Progenitor cell of endocrine pancreas (in vitro differentiated cells): ENCODE data around the gene ZSWIM8. TPM values are rescaled to one million over a fixed set of nuclear protein-coding genes. Genes with fewer than 3 reads are reported as not detected.

ENCODE experiments used
- DNase-seq: peaks from one replicate; pipeline ENCODE4 v3.0.0; 2021; ENCODE audit warnings: low spot score; ENCODE audit not compliant: unreplicated experiment
- H3K27ac Mint-ChIP-seq: 2 replicates; pipeline ENCODE4 v1.8.0; 2021; ENCODE audit warnings: mild to moderate bottlenecking, moderate library complexity, mixed read lengths
- H3K27me3 Mint-ChIP-seq: 2 replicates; pipeline ENCODE4 v1.8.0; 2021; ENCODE audit warnings: mixed read lengths
- H3K36me3 Mint-ChIP-seq: 2 replicates; pipeline ENCODE4 v1.8.0; 2022; ENCODE audit warnings: mixed read lengths; ENCODE audit not compliant: insufficient read depth
- H3K4me1 Mint-ChIP-seq: 2 replicates; pipeline ENCODE4 v1.8.0; 2021; ENCODE audit warnings: low read depth, mixed read lengths
- H3K4me3 Mint-ChIP-seq: 2 replicates; pipeline ENCODE4 v1.8.0; 2021; ENCODE audit warnings: low read depth, mild to moderate bottlenecking, moderate library complexity, mixed read lengths
- H3K9me3 Mint-ChIP-seq: 2 replicates; pipeline ENCODE4 v1.8.0; 2021; ENCODE audit warnings: low read depth, mixed read lengths
- CTCF ChIP-seq: fragments of 200-600 bp; sonication (generic); IDR thresholded peaks from one replicate; pipeline ENCODE4 v1.5.0; 2021; ENCODE audit warnings: antibody characterized with exemption, mild to moderate bottlenecking; ENCODE audit not compliant: unreplicated experiment
- total RNA-seq: library from RNA; stranded (reverse); gene quantifications from 2 replicates; pipeline ENCODE4 v1.2.1, GENCODE V29; 2021

ZSWIM8 gene
- total RNA-seq, 1 donor from 2014 or later = 144 TPM

DNA sequence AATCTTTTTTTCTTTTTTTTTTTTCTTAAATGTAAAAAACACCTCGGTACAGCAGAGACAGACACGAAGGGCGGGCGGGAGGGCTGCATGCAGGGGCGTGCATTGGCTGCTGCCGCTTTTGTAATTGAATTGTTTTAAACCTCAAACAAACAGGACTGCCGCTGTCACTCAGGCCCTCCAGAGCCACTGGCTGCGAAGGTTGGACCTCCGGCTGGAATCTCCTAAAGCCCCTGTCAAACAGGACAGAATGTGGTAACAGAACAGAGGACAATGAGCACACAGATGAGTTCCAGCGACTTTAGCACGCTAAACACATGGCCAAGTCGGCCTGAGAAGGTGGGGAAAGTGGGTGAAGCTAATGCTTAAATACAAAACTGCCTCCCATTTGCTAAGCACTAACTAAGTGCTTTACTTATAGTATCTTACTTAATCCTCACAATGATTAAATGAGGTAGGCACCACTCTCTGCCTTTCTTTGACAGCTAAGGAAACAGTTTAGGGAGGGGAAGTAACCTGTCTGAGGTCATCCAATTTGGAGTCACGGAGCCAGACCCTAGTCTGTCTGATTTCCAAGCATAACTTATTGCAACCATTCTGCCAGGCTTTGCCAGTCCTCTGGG is 29.0 kb downstream of the ZSWIM8 start:
- no peaks in the 10 kb centered on the region for H3K27me3 Mint-ChIP-seq
- H3K9me3 Mint-ChIP-seq = no peaks in the 10 kb centered on the region
- H3K36me3 Mint-ChIP-seq = peaks cover 6% of the 10 kb centered on the region
- no peak overlapping the region for H3K4me3 Mint-ChIP-seq
- peaks cover 4% of the 10 kb centered on the region for H3K4me1 Mint-ChIP-seq
- TF ChIP-seq CTCF = no peak
- DNase-seq = no peak
- H3K27ac Mint-ChIP-seq = no peak overlapping the region

- Mint-ChIP-seq H3K27me3 (no peaks in the 10 kb centered on the region), H3K4me3 (no peak overlapping the region), H3K36me3 (peaks cover 6% of the 10 kb centered on the region), H3K9me3 (no peaks in the 10 kb centered on the region), H3K27ac (no peak overlapping the region), H3K4me1 (peaks cover 6% of the 10 kb centered on the region)
- TF ChIP-seq CTCF = peak; percentile 16
- DNase-seq = no peak
These were observed 29.7 kb downstream of the ZSWIM8 start for GRCh38 chr10:73814896-73815718.

DNA sequence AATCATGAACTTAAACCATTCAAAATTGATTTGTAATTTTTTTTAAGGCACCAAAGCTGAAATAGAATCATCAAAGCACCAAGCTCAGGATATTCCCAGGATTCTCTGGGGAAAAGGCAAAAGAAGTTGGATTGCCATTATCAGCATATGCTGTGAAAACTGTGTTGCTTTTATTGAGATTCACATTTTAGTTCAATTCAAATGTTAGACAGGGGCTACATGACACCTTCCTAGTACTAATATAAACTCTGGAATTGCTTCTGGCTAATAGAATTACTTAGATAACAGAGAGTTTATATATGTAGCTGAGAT is 30.3 kb downstream of the ZSWIM8 start:
- no peak overlapping the region for H3K4me3 Mint-ChIP-seq
- H3K27ac Mint-ChIP-seq = no peak overlapping the region
- no peak for DNase-seq
- H3K36me3 Mint-ChIP-seq = peaks cover 6% of the 10 kb centered on the region
- H3K4me1 Mint-ChIP-seq = peaks cover 3% of the 10 kb centered on the region
- H3K9me3 Mint-ChIP-seq = no peaks in the 10 kb centered on the region
- TF ChIP-seq CTCF = no peak
- no peaks in the 10 kb centered on the region for H3K27me3 Mint-ChIP-seq

DNA sequence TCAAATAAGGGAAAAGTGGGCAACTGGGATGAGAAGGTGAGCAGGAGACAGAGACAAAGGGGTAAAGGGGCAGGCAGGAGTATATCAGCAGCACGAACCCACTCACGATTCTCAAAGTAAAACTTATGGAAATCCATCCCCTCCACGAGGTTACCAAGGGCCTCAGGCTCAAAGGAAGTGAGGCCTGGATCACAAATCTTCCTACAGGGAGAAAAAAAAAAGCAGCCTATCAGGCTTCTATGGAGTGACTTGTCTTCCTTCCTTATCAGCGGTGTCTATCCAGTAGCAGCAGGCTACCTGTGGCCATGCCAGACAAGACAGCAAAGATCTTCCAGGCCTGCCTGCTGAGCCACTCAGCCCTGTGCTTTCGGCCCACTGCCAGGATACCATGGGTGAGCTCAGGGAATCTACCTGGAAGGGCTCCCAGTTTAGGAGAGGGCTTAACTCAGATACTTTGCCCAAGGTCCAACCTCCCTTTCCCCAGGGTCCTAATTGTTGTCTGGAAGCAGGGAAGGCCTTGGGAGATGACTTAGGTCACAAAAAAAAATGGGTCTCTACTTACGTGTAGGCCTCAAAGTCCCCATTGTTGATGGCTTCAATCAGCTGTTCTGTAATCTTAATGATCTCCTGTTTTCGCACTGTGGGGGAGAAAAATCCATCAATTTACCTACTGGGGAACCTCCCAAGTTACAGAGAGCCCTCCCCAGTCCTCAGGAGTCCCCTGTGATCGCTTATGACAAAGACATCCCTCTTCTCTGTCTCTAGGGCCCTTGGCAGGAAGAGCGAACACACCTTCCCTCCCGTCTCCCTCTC is 31.7 kb downstream of the ZSWIM8 start:
- no peak for DNase-seq
- Mint-ChIP-seq H3K9me3 (no peaks in the 10 kb centered on the region), H3K27me3 (peaks cover 4% of the 10 kb centered on the region), H3K4me1 (peaks cover 3% of the 10 kb centered on the region), H3K4me3 (no peak overlapping the region), H3K27ac (no peak overlapping the region), H3K36me3 (peaks cover 8% of the 10 kb centered on the region)
- no peak for TF ChIP-seq CTCF

DNA sequence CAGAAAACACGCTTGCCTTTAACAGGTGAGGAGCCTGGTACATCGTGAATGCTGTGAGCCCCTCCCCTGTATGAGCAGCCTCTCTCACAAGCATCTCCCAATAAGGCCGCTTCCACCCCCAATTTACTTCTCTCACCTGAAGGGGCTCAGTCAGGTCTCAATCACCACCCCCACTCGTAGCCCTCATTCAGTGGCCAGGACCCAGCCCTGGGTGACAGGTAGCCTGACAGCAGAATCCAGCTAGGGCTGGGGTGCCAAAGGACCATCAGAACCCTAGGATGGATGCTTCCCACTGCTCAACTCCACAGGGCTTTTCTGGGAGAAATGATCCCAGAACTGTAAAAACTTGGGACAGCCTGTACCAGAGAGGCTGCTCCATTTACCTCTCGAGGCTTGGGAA is 32.4 kb downstream of the ZSWIM8 start:
- Mint-ChIP-seq H3K4me3 (no peak overlapping the region), H3K9me3 (no peaks in the 10 kb centered on the region), H3K4me1 (peaks cover 3% of the 10 kb centered on the region), H3K27me3 (peaks cover 7% of the 10 kb centered on the region), H3K36me3 (peaks cover 8% of the 10 kb centered on the region), H3K27ac (no peak overlapping the region)
- DNase-seq = no peak
- TF ChIP-seq CTCF = no peak
